22Rv1 (cell line): Measurements from ENCODE around the gene SIK2.

Experiments used
- H3K27ac ChIP-seq: fragments of 450-650 bp; 2 replicates; pipeline ENCODE4 v1.5.1; 2017
- ZFX ChIP-seq: fragments of 450-650 bp; IDR thresholded peaks from 2 replicates; pipeline ENCODE4 v1.6.1; 2017; ENCODE audit warnings: antibody characterized with exemption, borderline replicate concordance
- TF ChIP-seq, protein P1 (sequence below): fragments of 450-650 bp; IDR thresholded peaks from 2 replicates; pipeline ENCODE4 v1.5.1; 2017; ENCODE audit warnings: mild to moderate bottlenecking

SIK2 gene

DNA sequence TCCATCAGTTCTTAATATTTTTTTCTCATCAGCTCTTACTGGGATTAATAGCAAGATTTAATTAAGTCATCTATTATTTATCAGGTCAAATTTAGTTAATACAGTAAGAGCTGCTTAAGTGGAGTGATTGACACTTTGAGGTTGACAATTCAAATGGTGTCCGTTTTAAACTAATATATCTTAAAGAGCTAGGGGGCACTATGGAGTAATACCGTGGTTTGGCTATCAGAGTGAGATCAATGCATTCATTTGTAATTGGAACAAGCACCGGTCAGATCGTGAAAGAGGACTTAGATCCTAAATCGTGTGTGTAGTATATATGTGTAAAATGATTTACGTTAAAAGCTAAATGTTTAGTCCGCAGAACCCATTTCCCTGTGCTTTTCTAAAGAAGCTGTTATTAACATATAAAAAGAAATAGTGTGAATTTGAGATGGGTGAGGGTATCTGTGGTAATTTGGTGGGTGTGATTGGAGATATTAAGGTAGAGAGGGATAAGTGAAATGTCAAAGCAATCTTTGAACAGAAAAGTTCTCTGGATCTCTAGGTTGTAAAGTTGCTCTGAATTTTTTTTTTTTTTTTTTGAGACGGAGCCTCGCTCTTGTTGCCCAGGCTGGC, 2.3 kb downstream of the SIK2 start:
- H3K27ac ChIP-seq: no peak overlapping the region
- TF ChIP-seq, protein P1, sequence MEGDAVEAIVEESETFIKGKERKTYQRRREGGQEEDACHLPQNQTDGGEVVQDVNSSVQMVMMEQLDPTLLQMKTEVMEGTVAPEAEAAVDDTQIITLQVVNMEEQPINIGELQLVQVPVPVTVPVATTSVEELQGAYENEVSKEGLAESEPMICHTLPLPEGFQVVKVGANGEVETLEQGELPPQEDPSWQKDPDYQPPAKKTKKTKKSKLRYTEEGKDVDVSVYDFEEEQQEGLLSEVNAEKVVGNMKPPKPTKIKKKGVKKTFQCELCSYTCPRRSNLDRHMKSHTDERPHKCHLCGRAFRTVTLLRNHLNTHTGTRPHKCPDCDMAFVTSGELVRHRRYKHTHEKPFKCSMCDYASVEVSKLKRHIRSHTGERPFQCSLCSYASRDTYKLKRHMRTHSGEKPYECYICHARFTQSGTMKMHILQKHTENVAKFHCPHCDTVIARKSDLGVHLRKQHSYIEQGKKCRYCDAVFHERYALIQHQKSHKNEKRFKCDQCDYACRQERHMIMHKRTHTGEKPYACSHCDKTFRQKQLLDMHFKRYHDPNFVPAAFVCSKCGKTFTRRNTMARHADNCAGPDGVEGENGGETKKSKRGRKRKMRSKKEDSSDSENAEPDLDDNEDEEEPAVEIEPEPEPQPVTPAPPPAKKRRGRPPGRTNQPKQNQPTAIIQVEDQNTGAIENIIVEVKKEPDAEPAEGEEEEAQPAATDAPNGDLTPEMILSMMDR: peak; percentile 84
- no peak for TF ChIP-seq ZFX

- no peak overlapping the region for H3K27ac ChIP-seq
- no peak for TF ChIP-seq ZFX
- TF ChIP-seq, protein P1: no peak
Observed at GRCh38 chr11:111605681-111606080, 3.4 kb downstream of the SIK2 start.

DNA sequence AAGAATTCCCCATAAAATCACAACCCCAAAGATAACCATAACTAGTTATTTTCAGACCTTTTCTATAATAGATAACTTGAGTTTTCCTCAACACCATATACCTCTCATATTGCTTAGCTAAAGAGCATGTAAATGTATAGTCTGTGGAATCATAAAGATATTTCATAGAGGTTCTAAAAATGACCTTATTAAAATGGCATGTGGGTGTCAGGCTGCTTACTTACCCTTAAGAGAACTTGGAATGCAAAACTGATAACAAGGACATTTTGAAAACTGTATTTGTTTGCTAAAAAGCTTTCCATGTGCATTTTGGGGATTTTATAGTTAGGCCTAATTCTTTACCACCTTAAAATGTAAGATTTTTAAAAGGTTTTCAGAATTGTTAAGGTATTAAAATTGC, 4.7 kb downstream of the SIK2 start:
- TF ChIP-seq, protein P1: no peak
- TF ChIP-seq ZFX: no peak
- H3K27ac ChIP-seq: no peak overlapping the region

DNA sequence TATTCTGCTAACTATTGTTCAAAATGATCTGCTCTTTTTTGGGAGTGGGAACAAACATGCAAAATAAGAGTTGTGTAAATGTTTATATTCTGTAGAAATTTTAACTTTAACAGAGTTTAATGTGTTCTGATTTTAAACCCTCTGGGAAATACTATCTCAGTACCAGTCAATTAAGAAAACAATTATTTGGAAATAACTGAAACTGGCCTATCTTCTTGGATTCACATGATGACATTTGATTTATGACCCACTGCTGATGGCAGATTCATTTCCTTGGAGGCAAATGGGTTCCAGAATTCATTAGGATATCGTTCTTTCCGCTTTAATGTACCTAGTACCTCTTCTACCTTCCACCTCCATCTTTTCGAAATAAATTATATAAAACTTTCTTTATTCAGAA, 5.5 kb downstream of the SIK2 start:
- H3K27ac ChIP-seq: no peak overlapping the region
- TF ChIP-seq ZFX: no peak
- TF ChIP-seq, protein P1: no peak

- TF ChIP-seq, protein P1: no peak
- no peak for TF ChIP-seq ZFX
- no peak overlapping the region for H3K27ac ChIP-seq
Observed at GRCh38 chr11:111612224-111612623, 10.0 kb downstream of the SIK2 start.

DNA sequence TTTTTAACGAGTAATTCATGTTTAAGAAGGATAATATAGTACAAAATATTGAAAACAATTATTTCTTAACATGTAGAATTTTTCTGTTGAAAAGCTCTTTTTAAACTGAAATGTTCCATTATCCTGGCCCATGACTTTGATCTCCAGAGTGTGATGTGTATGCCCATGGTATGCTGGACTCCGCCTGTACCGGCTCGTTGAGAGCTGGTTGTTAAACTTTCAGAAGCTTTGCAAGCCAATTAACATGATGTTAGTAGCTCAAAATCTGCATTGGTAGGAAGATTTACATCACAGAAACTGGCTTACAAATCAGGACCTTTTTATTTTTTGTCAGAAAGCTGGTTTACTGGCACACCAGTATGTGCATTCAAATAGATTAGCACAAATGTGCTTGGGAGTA, 15.0 kb downstream of the SIK2 start:
- no peak for TF ChIP-seq ZFX
- TF ChIP-seq, protein P1: no peak
- H3K27ac ChIP-seq: no peak overlapping the region

- H3K27ac ChIP-seq: no peak overlapping the region
- TF ChIP-seq, protein P1: no peak
- TF ChIP-seq ZFX: no peak
Observed at GRCh38 chr11:111620518-111620917, 18.3 kb downstream of the SIK2 start.
